Measurements from ENCODE around the gene ALPI.

The ALPI gene

DNA sequence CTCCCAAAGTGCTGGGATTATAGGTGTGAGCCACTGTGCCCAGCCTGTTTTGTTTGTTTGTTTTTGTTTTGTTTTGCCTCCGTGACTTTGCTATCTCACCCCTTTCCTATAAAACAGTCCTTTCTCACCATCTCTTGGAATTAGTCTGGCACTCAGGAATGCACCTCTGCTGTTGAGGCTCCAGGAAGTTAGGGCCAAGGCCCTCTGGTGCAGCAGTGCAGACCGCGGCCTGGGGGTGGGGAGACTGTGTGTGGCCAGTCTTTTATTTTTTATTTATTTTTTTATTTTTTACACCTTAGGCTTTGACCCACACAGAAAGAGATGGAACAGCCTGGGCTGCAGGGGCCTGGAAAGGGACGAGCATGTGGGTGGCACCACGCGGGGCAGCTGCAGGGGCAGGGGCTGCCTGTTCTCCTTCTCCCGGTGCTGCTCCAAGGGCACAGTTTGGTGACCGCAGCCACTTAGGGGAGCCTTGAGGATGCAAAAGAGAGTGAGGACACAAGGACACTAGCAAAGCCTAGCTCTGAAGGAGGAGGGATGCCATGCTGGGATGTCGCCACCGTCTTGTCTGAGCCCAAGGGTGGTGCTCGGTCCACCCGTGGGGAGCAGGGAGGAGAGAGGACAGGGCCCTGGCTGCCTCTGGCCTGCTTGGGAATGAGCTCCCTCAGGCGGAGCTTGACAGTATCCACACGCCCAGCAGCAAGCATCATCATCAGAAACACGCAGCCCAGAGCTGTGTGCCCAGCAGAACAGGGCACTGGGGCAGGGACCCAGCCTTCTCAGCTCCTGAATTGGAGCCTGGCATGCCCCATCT, 19.4 kb upstream of the ALPI start:
- no peak for ATAC-seq
- TF ChIP-seq, protein P1, sequence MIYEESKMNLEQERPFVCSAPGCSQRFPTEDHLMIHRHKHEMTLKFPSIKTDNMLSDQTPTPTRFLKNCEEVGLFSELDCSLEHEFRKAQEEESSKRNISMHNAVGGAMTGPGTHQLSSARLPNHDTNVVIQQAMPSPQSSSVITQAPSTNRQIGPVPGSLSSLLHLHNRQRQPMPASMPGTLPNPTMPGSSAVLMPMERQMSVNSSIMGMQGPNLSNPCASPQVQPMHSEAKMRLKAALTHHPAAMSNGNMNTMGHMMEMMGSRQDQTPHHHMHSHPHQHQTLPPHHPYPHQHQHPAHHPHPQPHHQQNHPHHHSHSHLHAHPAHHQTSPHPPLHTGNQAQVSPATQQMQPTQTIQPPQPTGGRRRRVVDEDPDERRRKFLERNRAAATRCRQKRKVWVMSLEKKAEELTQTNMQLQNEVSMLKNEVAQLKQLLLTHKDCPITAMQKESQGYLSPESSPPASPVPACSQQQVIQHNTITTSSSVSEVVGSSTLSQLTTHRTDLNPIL (CRISPR knock-in tag; IDR thresholded peaks at IDR 0.05; ENCODE audit: low read depth), result no peak
- TF ChIP-seq ISL1 (CRISPR knock-in tag; IDR thresholded peaks at IDR 0.05) (no peak), GLIS3 (CRISPR knock-in tag; IDR thresholded peaks at IDR 0.05) (no peak), ZC3H10 (CRISPR knock-in tag; IDR thresholded peaks at IDR 0.05) (no peak), RARB (CRISPR knock-in tag; IDR thresholded peaks at IDR 0.05) (no peak), ESRRG (CRISPR knock-in tag; IDR thresholded peaks at IDR 0.05) (no peak), ARNTL (CRISPR knock-in tag; IDR thresholded peaks at IDR 0.05; ENCODE audit: borderline replicate concordance, low read depth) (no peak), SNAI2 (CRISPR knock-in tag; IDR thresholded peaks at IDR 0.05) (no peak), OSR1 (CRISPR knock-in tag; IDR thresholded peaks at IDR 0.05) (no peak), ZFP3 (CRISPR knock-in tag; IDR thresholded peaks at IDR 0.05) (no peak)
- TF ChIP-seq, protein P2, sequence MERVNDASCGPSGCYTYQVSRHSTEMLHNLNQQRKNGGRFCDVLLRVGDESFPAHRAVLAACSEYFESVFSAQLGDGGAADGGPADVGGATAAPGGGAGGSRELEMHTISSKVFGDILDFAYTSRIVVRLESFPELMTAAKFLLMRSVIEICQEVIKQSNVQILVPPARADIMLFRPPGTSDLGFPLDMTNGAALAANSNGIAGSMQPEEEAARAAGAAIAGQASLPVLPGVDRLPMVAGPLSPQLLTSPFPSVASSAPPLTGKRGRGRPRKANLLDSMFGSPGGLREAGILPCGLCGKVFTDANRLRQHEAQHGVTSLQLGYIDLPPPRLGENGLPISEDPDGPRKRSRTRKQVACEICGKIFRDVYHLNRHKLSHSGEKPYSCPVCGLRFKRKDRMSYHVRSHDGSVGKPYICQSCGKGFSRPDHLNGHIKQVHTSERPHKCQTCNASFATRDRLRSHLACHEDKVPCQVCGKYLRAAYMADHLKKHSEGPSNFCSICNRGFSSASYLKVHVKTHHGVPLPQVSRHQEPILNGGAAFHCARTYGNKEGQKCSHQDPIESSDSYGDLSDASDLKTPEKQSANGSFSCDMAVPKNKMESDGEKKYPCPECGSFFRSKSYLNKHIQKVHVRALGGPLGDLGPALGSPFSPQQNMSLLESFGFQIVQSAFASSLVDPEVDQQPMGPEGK (CRISPR knock-in tag; IDR thresholded peaks at IDR 0.05; ENCODE audit: borderline replicate concordance), result no peak

DNA sequence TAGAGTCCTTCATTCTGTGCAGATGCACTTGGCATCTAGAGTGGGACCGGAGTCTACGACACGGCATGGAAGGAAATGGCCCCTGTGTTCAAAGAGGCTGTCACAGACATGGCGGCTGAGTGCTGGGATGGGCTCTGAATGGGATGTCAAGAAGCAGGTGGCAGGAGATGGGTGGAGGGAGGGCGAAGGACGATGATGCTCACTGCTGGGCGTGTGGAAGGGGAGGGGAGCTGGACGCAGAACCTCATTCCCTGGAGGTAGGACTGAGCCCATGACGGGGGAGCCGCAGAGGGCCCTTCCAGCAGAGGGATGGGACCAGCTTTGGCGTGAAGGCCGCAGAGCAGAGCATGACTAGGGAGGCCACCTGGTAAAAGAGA, 18.8 kb upstream of the ALPI start:
- TF ChIP-seq, protein P3, sequence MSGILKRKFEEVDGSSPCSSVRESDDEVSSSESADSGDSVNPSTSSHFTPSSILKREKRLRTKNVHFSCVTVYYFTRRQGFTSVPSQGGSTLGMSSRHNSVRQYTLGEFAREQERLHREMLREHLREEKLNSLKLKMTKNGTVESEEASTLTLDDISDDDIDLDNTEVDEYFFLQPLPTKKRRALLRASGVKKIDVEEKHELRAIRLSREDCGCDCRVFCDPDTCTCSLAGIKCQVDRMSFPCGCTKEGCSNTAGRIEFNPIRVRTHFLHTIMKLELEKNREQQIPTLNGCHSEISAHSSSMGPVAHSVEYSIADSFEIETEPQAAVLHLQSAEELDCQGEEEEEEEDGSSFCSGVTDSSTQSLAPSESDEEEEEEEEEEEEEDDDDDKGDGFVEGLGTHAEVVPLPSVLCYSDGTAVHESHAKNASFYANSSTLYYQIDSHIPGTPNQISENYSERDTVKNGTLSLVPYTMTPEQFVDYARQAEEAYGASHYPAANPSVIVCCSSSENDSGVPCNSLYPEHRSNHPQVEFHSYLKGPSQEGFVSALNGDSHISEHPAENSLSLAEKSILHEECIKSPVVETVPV (CRISPR knock-in tag; IDR thresholded peaks at IDR 0.05), result no peak
- no peak for TF ChIP-seq OSR1 (CRISPR knock-in tag; IDR thresholded peaks at IDR 0.05)
- no peak for TF ChIP-seq ISL1 (CRISPR knock-in tag; IDR thresholded peaks at IDR 0.05)
- no peak for TF ChIP-seq ZC3H10 (CRISPR knock-in tag; IDR thresholded peaks at IDR 0.05)
- no peak for TF ChIP-seq ZNF565 (CRISPR knock-in tag; conservative IDR thresholded peaks at IDR 0.05; ENCODE audit: low read depth)
- no peak for TF ChIP-seq TCF4 (CRISPR knock-in tag; IDR thresholded peaks at IDR 0.05; ENCODE audit: borderline replicate concordance)
- ATAC-seq, result no peak

DNA sequence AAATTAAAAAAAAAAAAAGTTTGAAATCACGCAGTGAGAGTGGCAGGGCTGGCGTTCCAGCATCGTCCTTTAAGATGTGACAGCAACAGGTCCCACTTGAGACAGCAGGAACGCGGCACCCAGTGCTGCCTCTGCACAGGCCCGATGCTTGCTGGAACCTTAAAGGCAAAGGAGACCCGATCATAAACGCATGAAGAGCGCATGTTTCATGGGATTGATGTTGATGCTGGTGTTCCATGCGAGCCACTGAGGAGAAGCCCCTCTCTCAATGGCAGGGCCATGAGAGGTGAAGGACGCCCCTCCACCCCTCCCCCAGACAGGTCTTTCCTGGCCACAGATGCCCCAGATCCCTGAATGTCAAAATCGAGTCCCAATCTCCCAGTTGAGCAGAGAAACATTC, 17.9 kb upstream of the ALPI start:
- no peak for TF ChIP-seq ARNTL (CRISPR knock-in tag; IDR thresholded peaks at IDR 0.05; ENCODE audit: borderline replicate concordance, low read depth)
- TF ChIP-seq ESRRG (CRISPR knock-in tag; IDR thresholded peaks at IDR 0.05), result no peak
- no peak for TF ChIP-seq SNAI2 (CRISPR knock-in tag; IDR thresholded peaks at IDR 0.05)
- TF ChIP-seq, protein P4, sequence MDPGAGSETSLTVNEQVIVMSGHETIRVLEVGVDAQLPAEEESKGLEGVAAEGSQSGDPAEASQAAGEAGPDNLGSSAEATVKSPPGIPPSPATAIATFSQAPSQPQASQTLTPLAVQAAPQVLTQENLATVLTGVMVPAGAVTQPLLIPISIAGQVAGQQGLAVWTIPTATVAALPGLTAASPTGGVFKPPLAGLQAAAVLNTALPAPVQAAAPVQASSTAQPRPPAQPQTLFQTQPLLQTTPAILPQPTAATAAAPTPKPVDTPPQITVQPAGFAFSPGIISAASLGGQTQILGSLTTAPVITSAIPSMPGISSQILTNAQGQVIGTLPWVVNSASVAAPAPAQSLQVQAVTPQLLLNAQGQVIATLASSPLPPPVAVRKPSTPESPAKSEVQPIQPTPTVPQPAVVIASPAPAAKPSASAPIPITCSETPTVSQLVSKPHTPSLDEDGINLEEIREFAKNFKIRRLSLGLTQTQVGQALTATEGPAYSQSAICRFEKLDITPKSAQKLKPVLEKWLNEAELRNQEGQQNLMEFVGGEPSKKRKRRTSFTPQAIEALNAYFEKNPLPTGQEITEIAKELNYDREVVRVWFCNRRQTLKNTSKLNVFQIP (CRISPR knock-in tag; IDR thresholded peaks at IDR 0.05; ENCODE audit: borderline replicate concordance, low read depth), result no peak
- TF ChIP-seq, protein P1 (CRISPR knock-in tag; IDR thresholded peaks at IDR 0.05; ENCODE audit: low read depth), result no peak
- no peak for TF ChIP-seq ZNF70 (CRISPR knock-in tag; IDR thresholded peaks at IDR 0.05)
- no peak for TF ChIP-seq RARB (CRISPR knock-in tag; IDR thresholded peaks at IDR 0.05)
- TF ChIP-seq, protein P3 (CRISPR knock-in tag; IDR thresholded peaks at IDR 0.05), result no peak
- no peak for TF ChIP-seq ZFP3 (CRISPR knock-in tag; IDR thresholded peaks at IDR 0.05)
- no peak for ATAC-seq
